Adrenal gland (tissue), 12 donors: ENCODE measurements around the gene CES2. TPM values are rescaled to one million over a fixed set of nuclear protein-coding genes. Genes with fewer than 3 reads are reported as not detected.

Experiments
- DNase-seq, 7 donors: peaks; one replicate each; pipeline ENCODE4 v3.0.0-alpha.2; 2019 to 2020
- H3K27ac ChIP-seq, 5 donors: fragments of 200-600 bp; sonication (generic) in 4 of 5; 1 replicate in 3 of 5; 2 replicates in 2 of 5; pipeline versions ENCODE4 v1.5.1 to v1.8.0; 2016 to 2020; ENCODE audit warnings: mild to moderate bottlenecking in 1 of 5
- H3K27me3 ChIP-seq: fragments of 200-600 bp; 2 replicates; pipeline ENCODE4 v1.8.0; 2021
- H3K36me3 ChIP-seq, 2 donors: fragments of 200-600 bp; replicated peaks in 1 of 2; 1 replicate in 1 of 2; 2 replicates in 1 of 2; pipeline versions ENCODE4 v1.5.1 to v1.8.0; 2018 to 2022
- H3K4me1 ChIP-seq, 2 donors: fragments of 200-600 bp; replicated peaks in 1 of 2; 1 replicate in 1 of 2; 2 replicates in 1 of 2; pipeline versions ENCODE4 v1.5.1 to v1.8.0; 2018 to 2021
- H3K4me3 ChIP-seq, 4 donors: fragments of 200-600 bp; sonication (generic) in 3 of 4; one replicate each; pipeline ENCODE4 v1.5.1; 2016 to 2018
- H3K9me3 ChIP-seq, 3 donors: fragments of 200-600 bp; sonication (generic) in 1 of 3; replicated peaks in 1 of 3; 1 replicate in 2 of 3; 2 replicates in 1 of 3; pipeline versions ENCODE4 v1.5.1 to v1.8.0; 2016 to 2021
- CTCF ChIP-seq, 6 experiments: fragments of 450-650 bp in 4 of 6; fragments of 200-600 bp in 2 of 6; sonication (generic) in 1 of 6; IDR thresholded peaks; 1 replicate in 5 of 6; 2 replicates in 1 of 6; pipeline versions ENCODE4 v1.5.1 to v1.8.0; 2016 to 2021; ENCODE audit warnings: antibody characterized with exemption in 6 of 6, mild to moderate bottlenecking in 2 of 6, moderate library complexity in 1 of 6
- POLR2A ChIP-seq, 2 donors: fragments of 450-650 bp; IDR thresholded peaks; one replicate each; pipeline ENCODE4 v1.6.1; 2017; ENCODE audit warnings: antibody characterized with exemption in 2 of 2, mild to moderate bottlenecking in 2 of 2, moderate library complexity in 1 of 2
- WGBS, 4 donors: extraction: QIAGEN DNeasy Blood & Tissue Kit in 2 of 4; methylation state at CpG; one replicate each; pipeline versions ENCODE4 v1.1.5 to v1.1.7; 2013 to 2017; 5-methylcytosine and 5-hydroxymethylcytosine counted together
- intact Hi-C, 2 donors: fragments of 100-400 bp; cut with DNase I; formaldehyde crosslinking; loops; one replicate each; pipeline versions ENCODE4 v1.14.1 to v1.15.0; 2022 to 2023
- polyA plus RNA-seq, 3 donors: library from polyadenylated mRNA; stranded (reverse); fragments of 200-250 nt in 2 of 3; fragments of 350-450 nt in 1 of 3; fragmentation: Illumina TruSeq in 1 of 3; extraction: RNeasy Lipid Tissue Mini Kit (QIAGEN cat#74804) in 1 of 3; gene quantifications; one replicate each; pipeline ENCODE4 v1.2.3, GENCODE V29; 2013 to 2014
- total RNA-seq, 9 donors: library from RNA; depleted of rRNA in 4 of 9; stranded (reverse); fragments of >200 nt in 4 of 9; fragments of 120-200 nt in 1 of 9; fragmentation: NEBNext Ultra II Directional in 1 of 9; extraction: Animal tissue kit (Norgen Biotek cat#: 25700) in 1 of 9; gene quantifications; one replicate each; pipeline versions ENCODE4 v1.1.0 to v1.2.4, GENCODE V29; 2013 to 2023
- donor health status: healthy with polysubstance abuse.
- donor health status: Bipolar disorder and iron deficiency.
- donor health status: DM: yes; HTN: yes; CAD: no.
- donor health status: DM: no; HTN: no; CAD: no.
- donor health status: DM: no; HTN: no; CAD: no.
- donor health status: DM: yes; HTN: yes; CAD: no.

Gene CES2
- total and polyA plus RNA-seq, 12 donors, result 25.6 to 133 (median 85.3) TPM

GRCh38 chr16:66908116-66908515 lies 27.2 kb upstream of the CES2 start:
- H3K4me3 ChIP-seq, result no peak overlapping the region
- TF ChIP-seq POLR2A (IDR thresholded peaks at IDR 0.05), result no peak
- no peak for TF ChIP-seq CTCF (IDR thresholded peaks at IDR 0.05)
- H3K4me1 ChIP-seq, result peaks cover 0 to 10% of the 10 kb centered on the region in 2 donors
- intact Hi-C loops, result no loop called here
- no peak overlapping the region for H3K27ac ChIP-seq
- H3K27me3 ChIP-seq, result no peaks in the 10 kb centered on the region
- no peak for DNase-seq
- no peaks in the 10 kb centered on the region for H3K36me3 ChIP-seq
- H3K9me3 ChIP-seq, result no peaks in the 10 kb centered on the region
- WGBS, 4 donors, result 89 to 100% (median 94%) methylated on average over 3 of the region's 3 CpGs

GRCh38 chr16:66908762-66909559 lies 26.4 kb upstream of the CES2 start:
- no peak overlapping the region for H3K27ac ChIP-seq
- intact Hi-C loops, result no loop called here
- no peaks in the 10 kb centered on the region for H3K36me3 ChIP-seq
- no peaks in the 10 kb centered on the region for H3K27me3 ChIP-seq
- H3K4me3 ChIP-seq, result no peak overlapping the region
- no peak for DNase-seq
- 88 to 92% (median 90%) methylated on average over 13 to 14 of the region's 14 CpGs for WGBS, 4 donors
- H3K4me1 ChIP-seq, result peaks cover 0 to 10% of the 10 kb centered on the region in 2 donors
- no peak for TF ChIP-seq POLR2A (IDR thresholded peaks at IDR 0.05)
- no peak for TF ChIP-seq CTCF (IDR thresholded peaks at IDR 0.05)
- H3K9me3 ChIP-seq, result no peaks in the 10 kb centered on the region

DNA sequence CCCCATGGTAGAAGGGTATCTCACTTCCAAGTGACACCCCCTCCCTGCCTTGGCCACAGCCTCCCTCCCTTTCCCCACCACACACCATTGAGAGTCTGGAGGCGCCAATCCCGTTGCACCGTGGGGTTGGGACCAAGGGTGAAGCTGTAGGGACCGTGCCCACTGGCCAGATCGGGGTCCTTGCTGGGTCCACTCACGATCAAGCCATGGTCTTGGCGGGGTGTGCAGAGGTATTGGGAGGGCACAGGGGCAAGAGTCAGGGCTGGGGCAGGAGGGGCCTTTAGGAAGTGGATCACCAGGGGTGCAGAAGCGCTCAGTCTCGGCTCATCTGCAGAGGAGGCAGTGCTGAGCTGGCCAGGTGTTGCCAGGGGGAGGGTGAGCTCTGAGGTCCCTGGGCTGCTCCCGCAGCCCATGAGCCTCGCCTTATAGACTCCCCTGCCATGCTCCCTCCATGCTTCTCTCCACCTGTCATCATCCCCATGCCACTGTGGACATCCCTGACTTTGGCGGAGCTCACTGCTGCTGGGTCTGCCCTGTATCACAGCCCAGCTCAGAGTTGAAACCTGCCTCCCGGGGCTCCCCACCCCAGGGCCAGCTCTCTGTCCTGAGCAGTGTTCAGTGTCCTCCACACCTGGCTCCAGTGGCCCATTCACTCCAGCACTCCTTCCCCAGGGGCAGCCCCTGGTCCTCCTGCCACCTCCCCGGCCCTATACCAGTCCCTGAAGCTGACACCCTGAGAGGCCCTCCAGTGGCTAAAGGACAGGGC lies 25.0 kb upstream of the CES2 start:
- no peak overlapping the region for H3K4me3 ChIP-seq
- intact Hi-C loops, result no loop called here
- no peaks in the 10 kb centered on the region for H3K27me3 ChIP-seq
- no peak for DNase-seq
- WGBS, 4 donors, result 77 to 88% (median 86%) methylated on average over 9 to 14 of the region's 14 CpGs
- H3K4me1 ChIP-seq, result peaks cover 0 to 6% of the 10 kb centered on the region in 2 donors
- no peaks in the 10 kb centered on the region for H3K36me3 ChIP-seq
- no peak overlapping the region for H3K27ac ChIP-seq
- TF ChIP-seq CTCF (IDR thresholded peaks at IDR 0.05), result no peak
- no peak for TF ChIP-seq POLR2A (IDR thresholded peaks at IDR 0.05)
- no peaks in the 10 kb centered on the region for H3K9me3 ChIP-seq

DNA sequence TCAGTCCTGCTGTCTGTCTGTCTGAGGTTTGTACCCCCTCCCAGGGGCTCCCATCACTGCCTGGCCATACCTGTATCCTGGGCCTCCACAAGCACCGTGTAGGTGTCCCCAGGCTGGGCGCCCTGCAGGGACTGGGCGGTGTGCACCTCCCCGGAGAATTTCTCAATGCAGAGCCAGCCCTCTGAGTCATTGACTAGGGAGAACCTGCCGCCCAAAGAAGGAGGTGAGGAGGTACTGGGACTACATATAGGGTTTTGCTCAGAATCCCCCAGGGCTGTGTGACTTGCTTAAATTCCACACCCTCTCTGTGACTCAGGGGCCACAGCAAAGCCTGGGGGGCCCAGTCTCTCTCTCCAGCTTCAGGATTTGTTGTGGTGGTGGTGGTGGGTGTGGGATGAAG lies 24.2 kb upstream of the CES2 start:
- Histone ChIP-seq H3K9me3 (no peaks in the 10 kb centered on the region), H3K36me3 (no peaks in the 10 kb centered on the region), H3K4me1 (no peaks in the 10 kb centered on the region), H3K27me3 (no peaks in the 10 kb centered on the region), H3K4me3 (no peak overlapping the region), H3K27ac (no peak overlapping the region)
- no peak for DNase-seq
- intact Hi-C loops, result no loop called here
- WGBS, 4 donors, result 44 to 89% (median 74%) methylated on average over 3 to 5 of the region's 5 CpGs; no CpG with 5 or more reads in 1 of the 4 donors
- TF ChIP-seq POLR2A (IDR thresholded peaks at IDR 0.05), result no peak
- TF ChIP-seq CTCF (IDR thresholded peaks at IDR 0.05), result no peak
